Measurements from ENCODE around the gene ZNRF3.

GRCh38 chr22:28955817-28956216 is 72.4 kb downstream of the ZNRF3 start:
- TF ChIP-seq TEAD4 (IDR thresholded peaks at IDR 0.05; ENCODE audit: borderline replicate concordance, insufficient read depth) = no peak
- TF ChIP-seq CTCF (IDR thresholded peaks at IDR 0.05) = no peak
- TF ChIP-seq USF2 (IDR thresholded peaks at IDR 0.05; ENCODE audit: borderline replicate concordance, low read depth, low read length) = no peak
- TF ChIP-seq GABPA (IDR thresholded peaks at IDR 0.05; ENCODE audit: low read depth) = no peak
- TF ChIP-seq EP300 (IDR thresholded peaks at IDR 0.05; ENCODE audit: borderline replicate concordance in 1 of 2, low read depth in 1 of 2, low read length in 1 of 2) = no peak
- no peak for TF ChIP-seq MXI1 (IDR thresholded peaks at IDR 0.05; ENCODE audit: low read depth, low read length)
- TF ChIP-seq FOSL2 (IDR thresholded peaks at IDR 0.05; ENCODE audit: borderline replicate concordance, low read depth) = no peak
- no peak for TF ChIP-seq CHD2 (IDR thresholded peaks at IDR 0.05; ENCODE audit: low read length, partially characterized antibody)

Data from SK-N-SH (cell line).